GDM1 (cell line): ENCODE data around the gene STARD13.

Experiments used
- DNase-seq: peaks from one replicate; lab custom pipeline; 2025; lab: John Stamatoyannopoulos, UW

Gene STARD13

DNA sequence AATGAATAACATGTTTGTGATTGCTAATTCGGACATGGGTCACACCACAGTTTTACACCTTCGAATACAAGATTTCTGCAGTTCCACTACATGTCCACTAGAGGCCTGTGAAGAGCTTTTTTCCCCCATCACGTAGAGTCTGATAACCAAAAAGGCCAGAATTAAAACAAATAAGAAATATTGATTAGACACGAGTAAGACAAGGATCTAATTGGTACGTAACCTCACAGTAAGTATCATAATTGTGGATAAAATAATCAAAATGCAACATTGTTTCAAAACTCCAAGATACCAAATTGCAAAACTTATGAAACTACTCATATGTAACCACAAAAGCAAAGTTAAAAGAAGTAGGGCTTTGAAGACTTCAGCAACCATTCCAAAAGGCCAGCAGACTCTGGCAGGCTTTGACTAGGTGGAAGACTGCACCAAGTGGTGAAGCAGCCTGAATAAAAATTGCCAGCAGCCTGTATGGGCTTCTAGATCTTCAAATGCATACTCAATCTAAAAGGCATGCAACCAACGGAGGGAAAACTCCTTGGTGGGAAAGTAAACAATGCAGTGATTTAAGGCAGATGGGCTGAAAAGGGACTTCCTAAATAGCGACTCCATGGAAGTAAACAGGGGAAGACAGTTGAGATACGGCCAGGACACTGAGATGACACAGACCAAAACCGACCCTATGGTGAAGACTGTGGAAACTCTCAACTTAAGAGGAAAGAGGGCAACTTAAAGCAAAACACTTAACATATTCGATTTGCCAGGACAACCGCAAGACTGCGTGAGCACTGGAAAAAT lies 56.7 kb downstream of the STARD13 start:
- DNase-seq = no peak

DNA sequence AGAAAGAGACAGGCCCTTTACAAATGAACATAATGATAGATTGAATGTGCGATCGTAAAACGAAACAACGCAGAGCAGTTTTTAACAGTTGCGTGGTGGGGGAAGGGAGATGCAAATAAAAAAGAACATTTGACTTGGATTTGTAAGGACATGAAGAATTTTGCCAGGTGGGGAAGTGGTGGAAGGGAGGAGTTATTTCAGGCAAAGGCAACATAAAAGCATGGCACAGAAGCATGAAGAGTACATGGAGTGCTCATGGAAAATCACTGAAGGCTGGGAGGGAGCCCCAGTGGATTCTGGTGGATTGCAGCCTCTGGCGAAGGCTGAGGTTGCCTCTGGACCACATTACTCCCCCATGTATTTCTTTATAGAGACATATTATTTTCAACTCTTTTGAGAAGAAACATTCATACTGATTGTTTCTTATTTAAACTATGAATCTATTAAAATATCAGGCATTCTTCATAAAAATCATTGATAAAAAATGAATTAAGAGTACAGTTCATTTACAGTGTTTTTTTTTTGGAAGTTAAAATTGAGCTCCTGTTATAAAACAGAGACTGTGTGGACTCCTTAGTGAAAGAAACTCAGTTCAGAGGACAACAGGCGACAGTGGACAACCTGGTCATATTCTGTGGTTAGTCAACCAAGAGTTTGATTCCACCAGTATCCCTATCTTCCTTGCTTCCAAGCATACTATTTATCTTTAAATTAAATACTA lies 57.5 kb downstream of the STARD13 start:
- DNase-seq = no peak

DNA sequence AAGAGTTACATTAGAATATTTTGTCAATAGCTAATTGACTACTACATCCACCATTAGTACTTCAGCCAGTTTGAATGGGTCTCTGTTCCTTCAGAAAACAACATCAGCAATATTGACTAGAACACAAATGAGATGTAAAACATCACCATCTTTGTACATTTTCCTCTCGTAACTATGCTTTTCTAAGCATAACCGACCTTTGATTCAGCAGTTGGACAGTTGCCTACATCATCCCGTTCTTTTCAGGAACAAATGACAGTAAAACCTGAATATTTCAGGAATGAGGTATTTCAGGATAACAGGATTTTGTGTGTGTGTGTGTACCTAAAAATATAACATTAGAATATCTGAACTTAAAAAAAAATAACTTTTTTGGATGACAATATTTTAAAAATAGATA lies 60.9 kb downstream of the STARD13 start:
- no peak for DNase-seq

DNA sequence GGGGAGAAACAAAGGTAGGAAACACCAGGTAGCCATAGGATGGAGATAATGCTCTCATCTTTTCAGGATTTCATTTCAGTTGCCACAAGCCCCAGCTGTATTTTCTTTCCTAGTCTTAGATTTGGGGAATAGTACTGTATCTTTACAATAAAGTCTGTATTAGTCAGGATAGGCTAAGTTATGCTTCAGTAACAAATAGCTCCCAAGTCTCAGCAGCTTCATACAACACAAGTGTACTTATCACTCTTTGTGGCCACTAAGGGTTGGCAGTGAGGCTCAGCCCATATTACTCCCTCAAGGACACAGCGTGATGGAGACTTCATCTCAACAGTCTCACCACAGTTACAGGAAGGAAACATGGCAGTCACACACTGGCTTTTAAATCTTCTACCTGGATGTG lies 61.4 kb downstream of the STARD13 start:
- no peak for DNase-seq

DNA sequence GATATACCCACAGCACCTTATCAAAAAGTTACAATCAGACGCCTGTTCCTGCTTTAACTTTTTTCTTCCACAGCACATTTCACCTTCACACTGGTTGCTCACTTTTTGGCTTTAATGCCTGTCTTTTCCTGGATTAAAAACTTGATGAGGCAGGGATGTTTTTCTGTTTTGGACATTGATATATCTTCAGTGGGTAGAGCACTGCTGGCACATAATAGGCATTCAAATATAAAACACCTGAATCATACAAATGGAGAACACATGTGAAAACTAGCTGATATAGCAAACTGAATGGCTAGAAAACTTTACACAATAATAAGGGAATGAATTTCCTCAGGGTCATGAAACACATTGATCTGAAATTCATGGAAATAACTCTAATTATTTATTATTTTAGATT lies 65.6 kb downstream of the STARD13 start:
- DNase-seq = no peak

DNA sequence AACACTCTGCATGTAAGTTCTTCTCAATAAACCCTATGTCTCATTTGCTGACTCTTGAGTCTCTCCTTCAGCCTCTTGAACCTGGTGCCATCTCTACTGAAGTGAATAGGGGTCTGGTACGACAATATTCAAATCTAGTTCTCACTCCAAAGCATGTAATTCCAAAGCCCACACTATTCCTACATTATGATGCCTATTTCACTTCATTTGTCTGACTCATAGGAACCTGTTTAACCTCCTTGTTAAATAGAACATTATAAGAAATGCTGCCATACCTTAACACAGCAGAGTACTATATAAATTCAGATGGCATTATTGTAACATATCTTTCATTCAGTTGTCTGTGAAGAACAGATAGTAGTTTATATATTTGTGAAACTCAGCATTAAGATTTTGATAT lies 67.1 kb downstream of the STARD13 start:
- no peak for DNase-seq

DNA sequence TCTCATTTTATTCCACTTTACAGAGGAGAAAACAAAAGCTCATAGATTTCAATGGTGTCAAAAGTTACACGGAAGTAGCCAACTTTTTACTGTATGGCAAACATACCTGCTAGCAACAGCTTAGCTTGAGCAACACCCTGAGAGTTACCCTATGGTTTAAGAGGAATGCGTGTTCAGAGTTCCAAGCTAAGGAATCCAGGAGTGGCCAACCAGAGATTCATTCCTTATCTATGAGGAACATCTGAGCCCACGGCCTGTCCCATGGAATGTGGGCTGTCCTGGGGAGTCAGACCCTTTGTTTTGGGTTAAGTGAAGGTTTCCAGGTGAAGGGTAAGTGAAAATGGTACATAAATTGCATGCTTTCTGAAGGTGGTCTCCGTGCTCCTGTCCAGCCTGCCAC lies 67.5 kb downstream of the STARD13 start:
- no peak for DNase-seq

DNA sequence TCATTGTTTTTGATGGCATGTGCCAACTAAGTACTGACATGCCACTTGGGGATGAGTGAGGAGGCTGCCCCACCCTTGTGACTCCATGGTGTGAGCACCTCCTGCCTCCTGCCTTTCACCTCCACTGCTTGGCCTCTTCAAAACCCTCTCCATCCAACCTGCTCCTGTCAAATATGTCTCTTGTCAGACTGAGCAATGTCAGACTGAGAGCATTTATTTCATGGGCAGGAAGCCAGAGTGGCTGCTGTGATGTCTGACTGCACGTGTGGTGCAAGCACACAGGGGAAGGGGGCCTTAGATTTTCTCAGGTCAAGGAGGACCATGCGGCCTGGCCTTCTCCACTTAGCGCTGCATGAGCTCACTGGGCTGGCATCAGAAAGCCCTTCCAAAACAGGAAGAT lies 68.3 kb downstream of the STARD13 start:
- DNase-seq = no peak

DNA sequence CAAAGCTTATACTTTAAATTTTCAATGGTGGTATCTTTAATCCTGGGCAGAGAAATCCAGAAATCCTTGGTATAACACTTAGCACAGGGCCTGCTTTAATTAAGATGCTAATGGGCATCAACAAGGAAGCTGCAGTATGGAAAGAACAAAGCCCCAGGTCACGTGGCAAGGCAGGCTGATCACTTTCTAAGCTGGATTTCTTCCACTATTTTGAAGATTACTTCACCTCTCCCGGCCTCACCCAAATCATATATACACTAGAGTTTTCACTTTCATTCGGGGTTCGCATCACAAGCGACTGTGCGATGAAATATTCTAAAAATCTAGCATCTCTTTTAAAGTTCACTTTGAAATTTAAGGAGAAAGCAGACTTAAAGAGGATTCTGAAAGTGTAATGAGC lies 71.8 kb downstream of the STARD13 start:
- no peak for DNase-seq

DNA sequence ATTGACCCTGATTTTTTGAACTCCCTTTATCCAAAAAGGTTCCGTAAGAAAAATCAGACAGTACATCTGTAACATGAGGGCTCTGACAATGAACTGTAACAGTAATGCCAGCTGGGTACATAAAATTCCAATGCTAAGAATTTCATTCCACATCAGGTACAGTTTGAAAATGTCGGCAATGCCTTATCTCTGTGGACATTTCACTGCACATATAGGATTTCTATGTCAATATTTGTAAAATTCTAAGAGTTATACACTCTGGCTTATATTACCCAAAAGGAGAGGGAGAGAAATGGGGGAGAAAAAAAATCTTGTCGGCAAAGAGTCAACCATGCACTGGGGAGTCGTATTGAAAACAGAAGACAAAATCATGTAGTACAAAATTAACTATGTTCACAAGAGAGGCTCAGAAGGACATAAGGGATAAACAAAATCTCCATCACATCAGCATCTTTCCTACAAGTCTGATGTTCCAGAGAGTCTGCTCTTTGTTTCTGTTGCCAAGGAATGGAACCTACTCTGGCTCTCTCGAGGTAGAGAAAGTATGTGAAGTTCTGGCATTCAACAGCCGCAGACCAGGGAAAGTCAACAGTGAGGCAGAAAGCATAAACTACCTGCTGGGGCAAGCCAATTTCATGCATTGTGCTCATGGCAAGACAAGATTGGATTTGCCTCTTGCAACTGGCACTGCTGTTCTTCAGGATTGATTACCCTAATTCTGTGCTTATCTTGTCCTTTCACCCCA lies 72.4 kb downstream of the STARD13 start:
- DNase-seq = no peak

DNA sequence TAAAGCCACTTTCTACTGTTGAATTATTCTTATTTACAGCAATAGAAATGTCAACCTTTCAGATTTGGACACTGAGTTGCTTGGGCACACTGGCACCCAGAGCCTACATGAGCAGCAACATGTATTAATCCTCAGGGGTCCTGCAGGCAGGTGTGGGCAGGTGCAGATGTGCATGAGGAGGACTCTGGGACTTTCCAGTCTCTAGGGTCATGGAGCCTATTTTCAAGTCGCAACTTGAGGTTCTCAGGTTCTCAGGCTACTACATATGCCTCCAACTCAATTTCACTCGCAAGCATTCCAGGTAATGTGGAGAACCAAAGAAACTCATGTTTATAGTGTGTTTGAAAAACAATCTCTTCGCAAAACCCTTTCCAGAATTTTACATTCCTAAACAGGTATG lies 73.2 kb downstream of the STARD13 start:
- DNase-seq = no peak

DNA sequence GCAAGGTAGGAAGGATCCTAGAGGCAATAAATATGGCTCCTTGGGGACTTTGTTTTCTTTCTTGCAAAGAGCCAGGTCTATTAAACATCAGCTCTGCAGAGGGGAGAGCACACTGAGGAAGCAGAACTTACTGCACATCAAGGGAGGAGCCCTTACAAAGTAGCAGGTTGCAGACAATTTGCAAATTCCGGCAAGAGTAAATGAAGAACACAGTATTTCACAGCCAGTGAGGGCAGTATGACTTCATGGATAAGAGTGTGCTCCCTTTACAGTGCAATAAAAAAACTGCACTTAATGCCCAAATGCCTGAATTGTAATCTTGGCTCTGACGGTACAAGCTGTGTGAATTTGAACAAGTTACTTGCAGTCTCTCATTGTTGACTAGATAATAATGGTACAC lies 75.5 kb downstream of the STARD13 start:
- DNase-seq = no peak

DNA sequence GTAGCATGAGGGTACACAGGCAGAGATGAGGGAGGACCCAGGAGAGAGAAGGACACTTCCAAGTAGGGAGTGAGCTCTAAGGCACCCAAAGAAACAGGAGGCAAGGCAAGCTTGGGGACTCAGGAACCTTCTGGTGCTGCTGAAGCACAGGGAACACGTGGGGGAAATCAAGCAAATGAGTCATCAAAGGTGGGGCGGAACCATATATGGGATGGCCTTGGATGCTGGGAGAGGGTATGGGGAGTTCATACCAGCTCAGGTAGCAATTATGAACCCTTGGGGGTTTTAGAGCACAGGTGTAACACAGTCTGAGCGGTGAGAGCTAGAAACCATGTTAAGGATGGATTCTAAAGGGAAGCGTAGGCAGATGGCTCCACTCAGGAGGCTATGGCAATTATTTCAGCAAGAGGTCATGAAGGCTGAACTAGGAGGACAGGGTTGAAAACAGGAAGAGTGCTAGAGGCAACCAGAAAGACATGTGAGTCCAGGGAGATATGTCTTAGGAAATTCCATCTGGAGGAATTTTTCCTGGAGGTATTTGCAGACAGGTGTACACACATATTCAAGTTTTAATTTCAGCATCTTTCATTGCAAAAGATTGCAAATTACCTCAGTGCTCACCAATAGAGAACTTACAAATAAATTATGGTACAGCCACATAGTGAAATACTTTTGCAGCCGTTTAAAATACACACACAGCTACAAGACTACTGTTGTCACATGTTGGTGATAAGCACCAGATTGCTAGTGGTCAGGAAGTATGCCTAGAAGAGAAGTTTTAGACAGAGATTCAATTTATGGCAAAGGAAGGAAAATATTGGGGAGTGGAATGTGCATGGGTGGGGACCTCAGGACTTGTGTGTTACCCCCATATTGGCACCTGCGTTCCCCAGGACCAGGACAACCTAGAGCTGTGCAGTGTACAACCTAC lies 77.0 kb downstream of the STARD13 start:
- DNase-seq = no peak

DNA sequence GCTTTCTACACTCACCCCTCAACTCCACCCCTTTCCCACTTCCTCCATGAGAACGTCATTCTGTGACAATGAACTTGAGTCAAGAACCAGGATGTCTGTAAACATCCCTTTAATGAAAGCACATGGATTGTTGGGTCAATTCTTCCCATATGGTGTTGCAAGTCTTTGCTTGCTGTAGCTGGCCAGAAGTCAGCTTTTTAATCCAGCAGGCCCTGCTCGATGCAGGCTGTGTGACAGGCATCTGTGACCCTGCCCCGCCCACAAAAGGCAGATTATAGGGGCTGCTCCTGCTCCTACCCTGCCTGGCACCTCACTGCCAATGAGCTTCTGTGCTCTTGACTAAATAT lies 78.0 kb downstream of the STARD13 start:
- no peak for DNase-seq

DNA sequence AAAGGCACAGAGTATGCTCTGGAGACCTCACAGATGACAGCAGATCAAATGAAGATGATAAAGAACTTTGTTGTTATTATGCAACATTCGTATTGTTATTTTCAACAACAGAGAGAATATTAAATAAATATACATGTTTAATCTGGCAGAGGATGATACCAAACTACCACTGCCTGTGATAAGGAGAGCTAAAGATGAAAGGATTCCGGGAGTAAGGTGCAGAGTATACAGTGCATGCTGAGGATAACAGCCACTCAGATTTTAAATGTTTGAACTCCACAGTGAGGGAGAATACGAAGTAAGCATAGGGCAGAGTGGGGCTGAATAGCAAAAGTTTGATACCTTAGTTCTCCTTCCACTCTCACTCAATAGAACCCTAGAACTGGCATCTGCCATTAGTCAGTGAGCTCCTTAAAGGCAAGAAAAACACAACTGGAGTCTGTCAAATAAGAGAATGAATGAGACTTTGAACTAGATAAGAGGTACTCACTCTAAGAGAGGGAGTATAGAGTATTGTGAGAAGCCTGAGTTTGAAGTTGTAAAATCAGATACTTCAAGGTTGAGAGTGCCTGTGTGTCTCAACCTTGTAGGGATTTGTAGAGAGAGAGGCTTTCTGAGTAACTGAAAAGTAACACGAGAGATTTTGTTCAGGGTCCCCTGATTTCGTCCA lies 78.5 kb downstream of the STARD13 start:
- DNase-seq = no peak

DNA sequence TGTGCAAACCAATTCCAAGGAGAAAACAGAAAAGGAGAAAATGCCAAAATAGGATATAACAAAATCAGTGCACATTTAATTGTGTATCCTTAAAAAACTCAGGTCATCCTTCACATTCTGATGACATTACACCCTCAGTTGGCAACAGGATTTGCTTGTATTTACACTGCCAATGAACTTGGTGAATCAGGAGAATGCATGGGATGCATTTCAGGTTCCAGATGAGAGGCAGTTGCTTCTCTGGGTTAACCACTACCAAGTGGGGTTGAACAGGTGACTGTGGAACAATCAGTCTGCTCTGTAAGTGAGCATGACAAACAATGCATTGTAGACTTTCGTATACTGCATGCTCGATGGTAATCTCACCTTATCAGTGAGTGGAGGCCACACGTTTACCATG lies 79.1 kb downstream of the STARD13 start:
- DNase-seq = no peak

DNA sequence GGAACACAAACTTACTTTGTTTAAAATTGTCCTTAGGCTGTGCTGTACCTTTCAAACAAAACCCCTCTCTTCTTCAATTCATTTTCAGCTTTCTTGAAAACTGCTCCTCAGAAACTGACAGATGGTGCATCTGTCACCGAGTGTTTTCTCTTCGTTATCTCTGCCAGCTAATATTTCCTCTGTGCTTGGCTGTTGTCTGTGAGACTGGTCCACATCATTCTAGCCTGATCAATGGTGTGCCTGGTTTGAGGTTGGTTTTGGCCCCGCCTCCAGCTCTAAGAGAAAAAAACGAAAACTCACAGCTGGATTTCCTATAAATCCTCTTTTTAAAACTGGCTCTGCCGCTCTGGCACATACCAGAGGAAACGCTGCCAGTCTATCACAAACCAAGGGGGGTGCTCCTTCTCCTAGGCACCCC lies 79.7 kb downstream of the STARD13 start:
- DNase-seq = peak; percentile 25

DNA sequence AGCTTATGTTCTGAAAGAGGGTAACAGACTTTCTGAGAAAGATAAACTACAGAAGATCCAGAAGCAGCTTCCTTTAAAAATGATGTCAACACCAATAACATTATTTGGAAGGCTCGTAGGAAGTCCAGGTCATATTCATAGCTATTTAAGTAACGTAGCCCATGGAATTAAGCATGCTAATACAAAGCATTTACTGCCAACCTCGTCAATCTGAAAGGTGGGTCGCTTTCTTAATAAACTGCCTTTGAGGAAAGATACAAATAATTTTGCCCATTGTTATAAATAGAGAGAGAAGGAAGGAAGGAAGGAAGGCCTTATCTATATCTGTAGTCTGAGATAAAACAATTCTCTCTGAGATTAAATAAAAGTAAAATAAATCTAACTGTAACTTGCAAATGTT lies 80.3 kb downstream of the STARD13 start:
- DNase-seq = no peak

DNA sequence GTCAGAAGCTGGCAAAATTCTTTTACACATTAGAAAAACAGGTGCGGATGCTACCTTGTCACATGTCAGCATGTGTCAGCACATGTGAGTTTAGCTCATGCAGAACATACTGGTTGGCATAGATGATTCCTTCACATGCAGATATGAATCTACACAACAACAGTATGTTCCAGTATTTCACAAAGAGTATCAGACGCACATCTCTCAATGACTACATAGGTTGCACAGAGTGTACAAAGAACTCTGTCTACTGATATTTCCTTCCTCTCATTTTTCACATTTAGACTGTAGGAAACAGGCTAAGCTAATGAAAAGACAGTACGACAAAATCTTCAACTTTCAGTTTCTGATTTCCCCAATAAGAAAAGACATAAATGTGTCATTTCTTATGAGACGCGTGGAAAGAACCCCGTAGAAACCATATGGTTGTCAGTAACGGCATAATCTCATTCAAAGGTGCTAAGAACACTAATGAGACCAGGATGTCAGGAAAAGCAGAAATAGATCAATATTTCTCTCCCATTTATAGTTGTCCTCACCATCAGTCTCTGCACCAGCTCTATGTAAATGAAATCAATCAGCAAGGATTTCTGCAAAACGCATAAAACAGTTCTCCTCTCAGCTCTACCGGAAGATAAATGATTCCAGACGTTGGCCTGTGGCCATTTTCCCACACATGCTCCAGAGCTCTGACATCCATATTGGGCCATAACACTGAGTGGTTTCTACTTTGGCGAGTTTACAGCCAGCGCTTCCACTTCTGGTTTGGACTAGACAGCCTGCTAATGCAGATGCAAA lies 81.2 kb downstream of the STARD13 start:
- no peak for DNase-seq

DNA sequence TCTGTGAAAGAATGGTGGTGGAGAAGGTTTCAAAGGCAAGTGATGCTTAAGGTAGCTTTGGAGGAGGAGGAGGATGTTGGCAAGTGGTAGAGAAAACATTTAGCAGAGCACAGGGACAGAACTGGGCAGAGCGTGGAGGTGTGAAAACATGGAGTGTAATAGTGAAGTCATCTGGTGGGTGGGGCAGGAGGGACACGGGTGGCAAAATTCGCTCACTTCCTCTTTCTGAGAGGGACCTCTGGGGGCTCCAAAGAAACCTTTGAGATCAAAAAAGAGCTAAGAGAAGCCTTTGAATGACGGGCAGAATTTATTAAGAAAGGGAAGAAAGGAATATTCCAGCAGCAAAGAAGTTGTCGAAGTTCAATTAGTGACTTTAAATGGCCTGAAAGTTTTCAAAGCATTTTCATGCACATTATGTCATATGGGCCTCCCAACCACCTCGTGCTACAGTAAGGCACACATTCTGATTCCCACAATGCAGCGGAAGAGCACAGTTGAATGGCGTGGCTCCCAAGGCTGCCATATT lies 82.8 kb downstream of the STARD13 start:
- no peak for DNase-seq
